Mucosa of descending colon (tissue), 3 donors: Measurements from ENCODE around the gene OR4C11. TPM values are rescaled to one million over a fixed set of nuclear protein-coding genes. Genes with fewer than 3 reads are reported as not detected.

Experiments used
- ATAC-seq: fragments of 200-7000 bp; cut with Tn5 transposase; one replicate; pipeline ENCODE4 v1.9.1; 2020; ENCODE audit warnings: mild to moderate bottlenecking, moderate library complexity
- DNase-seq, 3 donors: peaks; one replicate each; pipeline ENCODE4 v3.0.0-alpha.2; 2020
- H3K36me3 ChIP-seq: fragments of 200-600 bp; one replicate; pipeline ENCODE4 v1.8.0; 2021; ENCODE audit warnings: low read depth, mild to moderate bottlenecking
- H3K4me1 ChIP-seq: fragments of 200-600 bp; one replicate; pipeline ENCODE4 v1.8.0; 2021; ENCODE audit warnings: low read depth, mild to moderate bottlenecking
- H3K4me3 ChIP-seq: fragments of 200-600 bp; one replicate; pipeline ENCODE4 v1.8.0; 2021; ENCODE audit warnings: mild to moderate bottlenecking
- H3K9me3 ChIP-seq: fragments of 200-600 bp; one replicate; pipeline ENCODE4 v1.8.0; 2021; ENCODE audit warnings: mild to moderate bottlenecking
- CTCF ChIP-seq: fragments of 200-600 bp; IDR thresholded peaks from one replicate; pipeline ENCODE4 v1.8.0; 2022; ENCODE audit warnings: antibody characterized with exemption, mild to moderate bottlenecking
- intact Hi-C, 2 donors: fragments of 100-400 bp; cut with DNase I in 1 of 2; cut with micrococcal nuclease in 1 of 2; formaldehyde crosslinking; loops; one replicate each; pipeline versions ENCODE4 v1.11.0 to v1.11.1; 2022; cut with DNase I, micrococcal nuclease
- total RNA-seq, 3 donors: library from RNA; stranded (reverse); fragmentation: NEBNext Ultra II Directional in 2 of 3; extraction: Animal tissue kit (Norgen Biotek cat#: 25700) in 2 of 3; gene quantifications; one replicate each; pipeline versions ENCODE4 v1.2.1 to v1.2.4, GENCODE V29; 2021 to 2023
- donor health status: DM: no; HTN: no; CAD: no; lungs with moderate emphysema.
- donor health status: DM: no; HTN: no; CAD: no.
- donor health status: DM: no; HTN: yes; CAD: no.

OR4C11 gene
- total RNA-seq, 3 donors from 2014 or later = not detected

- intact Hi-C loops = no loop called here
- no peak for TF ChIP-seq CTCF
- ATAC-seq (no peak), DNase-seq (no peak)
- Histone ChIP-seq H3K4me1 (no peaks in the 10 kb centered on the region), H3K36me3 (no peaks in the 10 kb centered on the region), H3K9me3 (peaks cover 57% of the 10 kb centered on the region), H3K4me3 (no peak overlapping the region)
Observed at GRCh38 chr11:55624531-55624930, 17.1 kb upstream of the OR4C11 start.

GRCh38 chr11:55572548-55572947 is 34.9 kb downstream of the OR4C11 start:
- DNase-seq = no peak
- H3K36me3 ChIP-seq = no peaks in the 10 kb centered on the region
- intact Hi-C loops = no loop called here
- no peak for ATAC-seq
- H3K4me1 ChIP-seq = no peaks in the 10 kb centered on the region
- H3K9me3 ChIP-seq = peaks cover 56% of the 10 kb centered on the region
- TF ChIP-seq CTCF = no peak
- H3K4me3 ChIP-seq = no peak overlapping the region

- TF ChIP-seq CTCF = no peak
- Histone ChIP-seq H3K36me3 (no peaks in the 10 kb centered on the region), H3K9me3 (peaks cover 49% of the 10 kb centered on the region), H3K4me1 (no peaks in the 10 kb centered on the region), H3K4me3 (no peak within 1 kb of the TSS)
- no peak for ATAC-seq
- no peak for DNase-seq
- intact Hi-C loops = no loop called here
Observed at GRCh38 chr11:55571828-55572227, 35.6 kb downstream of the OR4C11 start, which contains the start of gene OR4C16. Gene OR4C16 (plus strand): TSS chr11:55572128. CDS start chr11:55572128, 0 bp downstream.

GRCh38 chr11:55554169-55554568 is 53.3 kb downstream of the OR4C11 start, which contains the start of gene OR4C15:
Gene OR4C15 (plus strand): TSS chr11:55554469. CDS start chr11:55554469, 0 bp downstream.
- ATAC-seq (no peak), DNase-seq (no peak)
- H3K4me3 ChIP-seq = no peak within 1 kb of the TSS
- TF ChIP-seq CTCF = no peak
- H3K4me1 ChIP-seq = no peaks in the 10 kb centered on the region
- intact Hi-C loops = no loop called here
- H3K9me3 ChIP-seq = peaks cover 62% of the 10 kb centered on the region
- H3K36me3 ChIP-seq = no peaks in the 10 kb centered on the region

Other genes starting within 250 kb of the OR4C11 start
- gene OR4A15, start 239.7 kb downstream of the OR4C11 start, total RNA-seq = not detected
- gene OR4C15, start 53.2 kb downstream of the OR4C11 start, total RNA-seq = not detected
- gene OR4C16, start 35.5 kb downstream of the OR4C11 start, total RNA-seq = not detected
- not detected for gene OR4P4, start 27.5 kb upstream of the OR4C11 start, total RNA-seq
- gene OR4S2, start 40.7 kb upstream of the OR4C11 start, total RNA-seq = not detected
- not detected for gene OR4C6, start 54.6 kb upstream of the OR4C11 start, total RNA-seq
- not detected for gene OR5D13, start 165.8 kb upstream of the OR4C11 start, total RNA-seq
- not detected for gene OR5D14, start 187.9 kb upstream of the OR4C11 start, total RNA-seq
- gene OR5L1, start 203.7 kb upstream of the OR4C11 start, total RNA-seq = not detected
- gene OR5D18, start 212.0 kb upstream of the OR4C11 start, total RNA-seq = not detected
- not detected for gene OR5L2, start 219.6 kb upstream of the OR4C11 start, total RNA-seq
- gene OR5D16, start 231.1 kb upstream of the OR4C11 start, total RNA-seq = not detected